Measurements from ENCODE around the gene ZNF777.

The ZNF777 gene

DNA sequence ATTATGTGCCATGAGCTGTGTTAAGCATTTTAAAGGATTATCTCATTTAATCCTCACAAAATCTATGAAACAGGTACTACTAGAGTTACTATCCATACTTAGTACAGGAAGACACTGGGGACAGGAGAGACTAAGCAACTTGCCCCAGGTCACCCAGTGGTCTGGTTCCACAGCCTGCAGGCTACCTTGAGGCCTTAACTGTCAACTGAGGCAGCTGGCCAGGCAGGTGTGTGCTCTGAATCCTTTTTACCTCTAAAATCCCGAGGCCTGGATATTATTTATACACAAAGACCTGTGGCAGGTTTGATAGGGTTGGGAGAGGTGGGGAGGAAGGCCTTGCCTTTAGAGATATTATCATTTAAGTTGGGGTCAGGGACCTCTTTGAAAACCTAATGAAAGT, 3.1 kb downstream of the ZNF777 start:
- TF ChIP-seq, protein P1, sequence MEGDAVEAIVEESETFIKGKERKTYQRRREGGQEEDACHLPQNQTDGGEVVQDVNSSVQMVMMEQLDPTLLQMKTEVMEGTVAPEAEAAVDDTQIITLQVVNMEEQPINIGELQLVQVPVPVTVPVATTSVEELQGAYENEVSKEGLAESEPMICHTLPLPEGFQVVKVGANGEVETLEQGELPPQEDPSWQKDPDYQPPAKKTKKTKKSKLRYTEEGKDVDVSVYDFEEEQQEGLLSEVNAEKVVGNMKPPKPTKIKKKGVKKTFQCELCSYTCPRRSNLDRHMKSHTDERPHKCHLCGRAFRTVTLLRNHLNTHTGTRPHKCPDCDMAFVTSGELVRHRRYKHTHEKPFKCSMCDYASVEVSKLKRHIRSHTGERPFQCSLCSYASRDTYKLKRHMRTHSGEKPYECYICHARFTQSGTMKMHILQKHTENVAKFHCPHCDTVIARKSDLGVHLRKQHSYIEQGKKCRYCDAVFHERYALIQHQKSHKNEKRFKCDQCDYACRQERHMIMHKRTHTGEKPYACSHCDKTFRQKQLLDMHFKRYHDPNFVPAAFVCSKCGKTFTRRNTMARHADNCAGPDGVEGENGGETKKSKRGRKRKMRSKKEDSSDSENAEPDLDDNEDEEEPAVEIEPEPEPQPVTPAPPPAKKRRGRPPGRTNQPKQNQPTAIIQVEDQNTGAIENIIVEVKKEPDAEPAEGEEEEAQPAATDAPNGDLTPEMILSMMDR (IDR thresholded peaks at IDR 0.05; ENCODE audit: low read depth, low read length) = no peak

GRCh38 chr7:149456506-149457421, 4.1 kb downstream of the ZNF777 start:
- no peak overlapping the region for H3K4me3 ChIP-seq (ENCODE audit: low read depth, low read length)
- TF ChIP-seq, protein P1 (IDR thresholded peaks at IDR 0.05; ENCODE audit: low read depth, low read length) = no peak

More for the DNA sequence above, 3.1 kb downstream of the ZNF777 start:
- H3K4me3 ChIP-seq (ENCODE audit: low read depth, low read length) = no peak overlapping the region

- TF ChIP-seq, protein P1 (IDR thresholded peaks at IDR 0.05; ENCODE audit: low read depth, low read length) = no peak
Measured at GRCh38 chr7:149455175-149455950, 5.5 kb downstream of the ZNF777 start.

GRCh38 chr7:149454750-149455149, 6.1 kb downstream of the ZNF777 start:
- H3K4me3 ChIP-seq (ENCODE audit: low read depth, low read length) = no peak overlapping the region
- TF ChIP-seq, protein P1 (IDR thresholded peaks at IDR 0.05; ENCODE audit: low read depth, low read length) = no peak

More at GRCh38 chr7:149455175-149455950, 5.5 kb downstream of the ZNF777 start:
- no peak overlapping the region for H3K4me3 ChIP-seq (ENCODE audit: low read depth, low read length)

DNA sequence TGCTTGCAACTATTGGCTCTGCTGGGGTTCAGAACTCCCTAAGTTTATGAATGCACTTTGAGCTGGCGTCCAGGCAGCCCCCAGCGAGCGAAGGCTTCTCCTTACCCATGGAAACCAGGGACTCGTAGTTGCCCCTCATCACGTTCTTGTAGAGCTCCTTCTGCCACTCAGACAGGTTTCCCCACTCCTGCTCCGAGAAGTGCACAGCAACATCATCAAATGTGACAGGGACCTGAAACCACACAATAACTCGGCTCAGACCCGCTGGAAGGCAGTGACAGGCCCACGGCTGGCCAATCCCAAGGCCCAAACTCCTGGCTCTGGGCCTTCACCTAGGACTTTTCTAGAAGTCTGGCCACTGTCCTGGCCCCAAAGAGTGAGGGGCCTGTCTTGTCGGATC, 6.9 kb downstream of the ZNF777 start:
- TF ChIP-seq, protein P1 (IDR thresholded peaks at IDR 0.05; ENCODE audit: low read depth, low read length) = no peak
- H3K4me3 ChIP-seq (ENCODE audit: low read depth, low read length) = no peak overlapping the region

DNA sequence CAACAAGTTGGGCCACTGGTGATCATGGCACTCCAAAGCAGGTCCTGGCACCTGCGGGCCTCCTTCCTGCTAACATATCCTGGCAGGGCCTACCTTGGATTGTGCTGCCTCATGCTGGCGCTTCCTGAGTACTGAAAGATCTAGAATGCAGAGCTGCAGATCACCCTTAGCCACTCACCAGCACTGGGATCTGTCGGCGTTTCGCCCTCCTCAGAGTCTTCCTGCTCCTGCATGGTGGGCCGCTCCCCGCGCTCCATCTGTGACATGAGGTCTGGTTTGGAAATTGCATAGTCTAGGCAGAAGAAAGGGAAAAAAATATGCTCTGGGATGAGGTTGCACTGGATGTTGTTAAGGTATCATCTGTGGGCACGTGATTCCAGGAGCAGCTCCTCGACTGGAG, 10.0 kb downstream of the ZNF777 start:
- no peak overlapping the region for H3K4me3 ChIP-seq (ENCODE audit: low read depth, low read length)
- TF ChIP-seq, protein P1 (IDR thresholded peaks at IDR 0.05; ENCODE audit: low read depth, low read length) = no peak

DNA sequence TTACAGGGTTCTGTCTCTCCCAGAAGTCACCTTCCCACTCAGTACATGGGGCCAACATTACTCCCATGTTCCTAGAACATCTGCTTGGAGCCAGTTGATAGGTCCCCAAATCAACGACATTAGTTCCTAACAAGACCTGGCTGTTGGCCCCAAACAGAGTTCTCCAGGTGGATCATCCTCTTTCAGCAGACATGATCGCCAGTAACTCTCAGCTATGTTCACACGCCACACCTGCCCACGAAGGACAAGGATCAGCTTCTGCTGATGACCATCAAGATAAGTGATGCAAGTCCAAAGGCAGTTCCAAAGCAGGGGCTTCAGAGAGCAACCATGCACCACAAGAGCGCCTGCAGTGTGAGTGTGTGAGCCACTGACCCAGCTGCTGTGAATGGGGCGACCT, 11.0 kb downstream of the ZNF777 start:
- H3K4me3 ChIP-seq (ENCODE audit: low read depth, low read length) = no peak overlapping the region
- TF ChIP-seq, protein P1 (IDR thresholded peaks at IDR 0.05; ENCODE audit: low read depth, low read length) = no peak
